ENCODE results near the gene TRPM7. TPM values are rescaled to one million over a fixed set of nuclear protein-coding genes. Genes with fewer than 3 reads are reported as not detected.

Gene TRPM7
- total and polyA plus RNA-seq, 9 of the 15 experiments (the other 6 are each of a cell fraction or from before 2014, with no cell fraction given), result 12.3 to 59.2 (median 31.5) TPM

- no peak overlapping the region for H3K27ac ChIP-seq (ENCODE audit: extremely low read depth, low read depth, low read length)
- 79% methylated on average over 3 of the region's 3 CpGs for WGBS (ENCODE audit: insufficient coverage, low coverage, missing lambda C conversion rate)
- H3K4me3 ChIP-seq, result no peak overlapping the region
- in situ Hi-C loops (cut with MboI) (no loop called here), intact Hi-C loops (cut with micrococcal nuclease) (no loop called here)
- H4K20me1 ChIP-seq (replicated peaks; ENCODE audit: control insufficient read depth, insufficient read depth, low read length), result no peaks in the 10 kb centered on the region
- H2AFZ ChIP-seq (ENCODE audit: low read depth, low read length), result no peak overlapping the region
- CTCF ChIA-PET (ENCODE audit: low intra/inter-chr PET ratio), result no interaction called here
- DNase-seq (ENCODE audit: extremely low read depth in 1 of 4, low spot score in 3 of 4) (no peak), ATAC-seq (no peak), FAIRE-seq (no peak)
- TF ChIP-seq TFE3 (CRISPR knock-in tag; IDR thresholded peaks at IDR 0.05) (peak; percentile 46; the same call in 1 of the 2 replicates), NFE2L1 (tag; IDR thresholded peaks at IDR 0.05; ENCODE audit: borderline replicate concordance, low read depth) (no peak)
- H3K36me3 ChIP-seq (ENCODE audit: control insufficient read depth, insufficient read depth, low read length), result peaks cover 12% of the 10 kb centered on the region
- no peaks in the 10 kb centered on the region for H3K9me1 ChIP-seq (ENCODE audit: control insufficient read depth, insufficient read depth, low read length)
- no TSS peak for BruUV-seq (replicated peaks)
- POLR2A ChIA-PET, result interaction anchor here (1.0 kb wide), 1 partner anchor 57 kb away, joined by 4 read pairs; no protein-coding TSS in a partner anchor
- H3K4me2 ChIP-seq (ENCODE audit: insufficient read depth, low read length), result no peak overlapping the region
- H3K27me3 ChIP-seq (ENCODE audit: control insufficient read depth in 2 of 2, insufficient read depth in 2 of 2, low read length in 2 of 2), result no peaks in the 10 kb centered on the region
- no peaks in the 10 kb centered on the region for H3K9me3 ChIP-seq (replicated peaks; ENCODE audit: control insufficient read depth, insufficient read depth, low read depth, low read length)
- no peaks in the 10 kb centered on the region; a peak in 1 of 5 replicates for H3K4me1 ChIP-seq (replicated peaks in 1 of 2; ENCODE audit: control insufficient read depth in 2 of 2, insufficient read depth in 2 of 2, low read length in 2 of 2)
- H3K79me2 ChIP-seq (ENCODE audit: control insufficient read depth, insufficient read depth, low read length), result no peaks in the 10 kb centered on the region
- no peak overlapping the region for H3K9ac ChIP-seq (ENCODE audit: insufficient read depth in 1 of 2, low read depth in 2 of 2, low read length in 2 of 2)
Observed at GRCh38 chr15:50707878-50708427, 21.4 kb upstream of the TRPM7 start.

DNA sequence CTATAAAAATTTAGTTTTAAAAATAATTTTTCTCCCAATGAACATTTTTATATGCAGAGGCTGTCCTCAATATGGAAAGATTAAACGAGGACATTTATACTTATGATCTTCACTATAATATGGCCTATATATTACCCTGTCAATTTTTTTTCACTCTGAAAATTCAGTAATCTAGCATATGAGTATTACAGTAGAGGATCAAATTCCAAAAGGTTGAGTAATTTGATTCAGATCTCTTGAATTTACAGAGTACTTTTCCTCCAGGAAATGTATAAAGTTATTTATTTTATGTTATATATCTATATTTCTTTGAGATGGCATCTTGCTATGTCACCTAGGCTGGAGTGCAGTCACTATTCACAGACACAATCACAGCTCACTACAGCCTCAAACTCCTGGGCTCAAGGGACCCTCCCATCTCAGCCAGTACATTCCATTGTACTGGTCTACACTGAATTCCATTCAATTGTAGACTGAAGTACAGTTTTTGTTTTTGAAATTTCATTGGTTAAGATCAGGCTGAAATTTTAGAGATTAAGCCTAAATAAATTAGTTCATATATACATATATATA, 16.3 kb upstream of the TRPM7 start:
- WGBS (ENCODE audit: insufficient coverage, low coverage, missing lambda C conversion rate), result 38% methylated on average over 1 of the region's 1 CpG
- TSS peak; percentile 25 for BruUV-seq (replicated peaks)
- TF ChIP-seq NR3C1 (CRISPR knock-in tag; IDR thresholded peaks at IDR 0.05) (no peak), RAD21 (CRISPR knock-in tag; conservative IDR thresholded peaks at IDR 0.05 in 1 of 2, IDR thresholded peaks at IDR 0.05 in 1 of 2) (no peak)

More for the DNA sequence above, 16.3 kb upstream of the TRPM7 start:
- Histone ChIP-seq H3K4me3 (no peak overlapping the region), H4K20me1 (replicated peaks; ENCODE audit: control insufficient read depth, insufficient read depth, low read length) (no peaks in the 10 kb centered on the region), H3K36me3 (ENCODE audit: control insufficient read depth, insufficient read depth, low read length) (peaks cover 9% of the 10 kb centered on the region), H3K4me2 (ENCODE audit: insufficient read depth, low read length) (no peak overlapping the region), H3K27ac (ENCODE audit: extremely low read depth, low read depth, low read length) (no peak overlapping the region), H3K4me1 (replicated peaks in 1 of 2; ENCODE audit: control insufficient read depth in 2 of 2, insufficient read depth in 2 of 2, low read length in 2 of 2) (no peaks in the 10 kb centered on the region), H3K79me2 (ENCODE audit: control insufficient read depth, insufficient read depth, low read length) (no peaks in the 10 kb centered on the region), H3K9ac (ENCODE audit: insufficient read depth in 1 of 2, low read depth in 2 of 2, low read length in 2 of 2) (no peak overlapping the region), H3K9me3 (replicated peaks; ENCODE audit: control insufficient read depth, insufficient read depth, low read depth, low read length) (no peaks in the 10 kb centered on the region), H3K9me1 (ENCODE audit: control insufficient read depth, insufficient read depth, low read length) (no peaks in the 10 kb centered on the region), H3K27me3 (ENCODE audit: control insufficient read depth in 2 of 2, insufficient read depth in 2 of 2, low read length in 2 of 2) (no peaks in the 10 kb centered on the region), H2AFZ (ENCODE audit: low read depth, low read length) (no peak overlapping the region)
- DNase-seq (ENCODE audit: extremely low read depth in 1 of 4, low spot score in 3 of 4), result no peak
- FAIRE-seq, result no peak
- POLR2A ChIA-PET, result no interaction called here
- in situ Hi-C loops (cut with MboI), result no loop called here
- ATAC-seq, result no peak
- CTCF ChIA-PET (ENCODE audit: low intra/inter-chr PET ratio), result no interaction called here
- intact Hi-C loops (cut with micrococcal nuclease), result no loop called here
